Neural progenitor cell (in vitro differentiated cells): Measurements from ENCODE around the gene ITPK1.

Source experiments
- EZH2 ChIP-seq: fragments of 200-600 bp; sonication (generic); IDR thresholded peaks from 2 replicates; pipeline ENCODE4 v1.6.1; 2017; ENCODE audit warnings: antibody characterized with exemption, mild to moderate bottlenecking, moderate library complexity
- EZH2phosphoT487 ChIP-seq: fragments of 200-600 bp; sonication (generic); IDR thresholded peaks from 2 replicates; pipeline ENCODE4 v1.6.1; 2017; ENCODE audit warnings: antibody characterized with exemption

DNA sequence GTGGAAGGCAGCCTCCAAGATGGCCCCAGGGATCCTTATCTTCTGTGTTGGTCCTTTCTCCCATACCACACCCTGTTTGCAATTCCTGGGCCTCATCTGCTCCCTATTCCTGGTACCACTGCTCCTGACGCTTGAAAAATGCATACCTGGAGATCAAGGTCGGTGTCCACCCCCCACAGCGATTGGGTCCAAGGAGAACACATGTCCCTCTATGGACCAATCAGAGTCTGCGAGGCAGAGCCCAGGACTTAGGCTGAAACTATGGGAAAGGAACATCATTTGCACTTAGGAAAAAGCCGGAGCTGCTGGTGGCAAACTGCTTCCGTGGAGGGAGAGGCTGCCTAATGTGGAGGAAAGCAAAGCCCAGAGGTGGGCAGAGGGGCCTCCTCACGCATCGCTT, 33.3 kb upstream of the ITPK1 start:
- TF ChIP-seq EZH2phosphoT487 (no peak), EZH2 (no peak)
